H54 (cell line): ENCODE results near the gene PPP6R1.

Source experiments
- DNase-seq: peaks from one replicate; pipeline ENCODE4 v3.0.0; 2011; ENCODE audit warnings: low spot score, mixed read lengths; ENCODE audit not compliant: insufficient read length
- FAIRE-seq: peaks from 3 replicates; lab custom pipeline; 2011; peaks lifted over from hg19 to GRCh38; lab: Jason Lieb, UNC
- POLR2A ChIP-seq: IDR thresholded peaks from 2 replicates; pipeline ENCODE4 v1.6.1; 2011; ENCODE audit warnings: low read depth, mild to moderate bottlenecking, low read length

PPP6R1 gene

DNA sequence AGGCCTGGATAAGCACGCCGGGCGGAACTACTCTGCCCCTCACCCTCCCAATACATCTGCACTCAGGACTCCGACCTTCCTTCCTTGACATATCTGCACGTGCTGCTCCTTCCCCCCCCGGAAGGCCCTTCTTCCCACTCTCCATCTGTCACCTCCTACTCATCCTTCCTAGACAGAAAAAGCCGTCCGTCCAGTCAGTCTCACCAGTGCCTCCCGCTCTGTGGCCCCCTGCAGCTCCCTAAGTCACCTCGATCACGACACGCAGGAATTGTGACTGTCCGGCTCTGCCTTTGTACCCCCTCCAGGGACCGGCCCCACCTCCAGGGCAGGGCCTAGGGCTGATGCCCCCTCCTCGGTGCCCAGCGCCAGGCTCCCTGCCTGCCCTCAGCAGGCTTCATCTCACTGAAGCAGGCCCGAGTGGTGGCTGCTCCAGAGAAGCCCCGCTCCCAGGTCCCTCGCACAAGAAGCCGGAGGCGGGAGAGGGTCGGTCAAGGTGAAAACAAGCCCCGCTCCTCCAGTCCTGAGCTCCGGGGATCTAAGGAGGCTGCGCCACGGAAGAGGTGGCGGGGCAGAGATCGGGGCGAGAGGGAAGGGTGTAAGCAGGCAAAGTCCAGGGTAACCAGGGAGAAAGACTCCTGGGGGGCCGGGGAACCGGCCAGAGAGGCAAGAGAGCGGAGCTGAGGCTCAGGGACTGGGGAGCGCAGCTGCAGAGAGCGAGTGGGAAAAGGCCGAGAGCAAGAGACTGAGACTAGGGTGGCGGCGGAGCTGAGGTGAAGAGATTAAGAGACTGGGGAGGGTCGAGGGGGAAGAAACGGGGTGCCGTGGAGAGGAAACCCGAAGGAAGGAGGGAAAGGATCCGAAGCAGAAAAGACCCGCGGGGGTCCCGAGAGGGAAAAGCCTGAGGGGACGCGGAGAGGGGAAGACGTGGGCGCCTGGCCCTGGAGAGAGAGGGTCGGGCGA is 1.1 kb downstream of the PPP6R1 start:
- peak; percentile 66 for DNase-seq
- no peak for FAIRE-seq
- TF ChIP-seq POLR2A: no peak

DNA sequence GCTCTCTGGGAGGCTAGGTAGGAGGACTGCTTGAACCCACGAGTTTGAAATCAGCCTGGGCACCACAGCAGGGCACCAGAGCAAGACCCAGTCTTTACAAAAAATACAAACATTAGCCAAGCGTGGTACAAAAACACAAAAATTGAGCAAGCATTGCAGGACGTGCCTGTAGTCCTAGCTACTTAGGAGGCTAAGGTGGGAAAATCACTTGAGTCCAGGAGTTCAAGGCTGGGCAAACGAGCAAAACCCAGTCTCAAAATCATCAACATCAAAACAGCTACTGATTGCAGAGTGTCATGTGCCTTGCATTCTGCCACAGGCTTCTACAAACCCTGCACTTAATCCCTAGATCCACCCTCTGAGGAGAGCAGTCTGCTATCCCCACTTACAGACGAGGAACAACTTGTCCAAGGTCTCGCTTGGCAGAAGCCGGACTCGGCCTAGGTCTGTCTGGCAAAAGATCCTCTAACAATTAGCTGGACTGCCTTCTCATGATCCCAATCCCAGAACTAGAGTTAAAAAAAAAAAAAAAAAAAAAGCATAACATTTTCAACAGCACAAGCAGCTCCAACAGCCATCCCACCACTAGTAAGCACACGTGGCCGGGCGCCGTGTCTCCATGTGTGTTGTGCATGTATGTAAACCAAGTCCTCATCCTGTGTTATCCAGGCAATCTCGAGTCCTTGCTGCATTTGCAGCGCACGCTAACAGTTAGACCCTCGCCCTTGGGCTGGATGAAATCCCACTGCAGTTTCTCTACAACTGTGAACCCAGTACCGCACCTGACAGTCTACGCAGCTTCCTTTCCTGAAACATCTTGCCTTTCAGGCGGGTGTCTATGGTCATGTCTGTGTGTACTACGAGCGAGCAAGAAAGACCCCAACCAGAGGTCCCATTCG is 2.0 kb downstream of the PPP6R1 start:
- no peak for TF ChIP-seq POLR2A
- FAIRE-seq (no peak), DNase-seq (no peak)

DNA sequence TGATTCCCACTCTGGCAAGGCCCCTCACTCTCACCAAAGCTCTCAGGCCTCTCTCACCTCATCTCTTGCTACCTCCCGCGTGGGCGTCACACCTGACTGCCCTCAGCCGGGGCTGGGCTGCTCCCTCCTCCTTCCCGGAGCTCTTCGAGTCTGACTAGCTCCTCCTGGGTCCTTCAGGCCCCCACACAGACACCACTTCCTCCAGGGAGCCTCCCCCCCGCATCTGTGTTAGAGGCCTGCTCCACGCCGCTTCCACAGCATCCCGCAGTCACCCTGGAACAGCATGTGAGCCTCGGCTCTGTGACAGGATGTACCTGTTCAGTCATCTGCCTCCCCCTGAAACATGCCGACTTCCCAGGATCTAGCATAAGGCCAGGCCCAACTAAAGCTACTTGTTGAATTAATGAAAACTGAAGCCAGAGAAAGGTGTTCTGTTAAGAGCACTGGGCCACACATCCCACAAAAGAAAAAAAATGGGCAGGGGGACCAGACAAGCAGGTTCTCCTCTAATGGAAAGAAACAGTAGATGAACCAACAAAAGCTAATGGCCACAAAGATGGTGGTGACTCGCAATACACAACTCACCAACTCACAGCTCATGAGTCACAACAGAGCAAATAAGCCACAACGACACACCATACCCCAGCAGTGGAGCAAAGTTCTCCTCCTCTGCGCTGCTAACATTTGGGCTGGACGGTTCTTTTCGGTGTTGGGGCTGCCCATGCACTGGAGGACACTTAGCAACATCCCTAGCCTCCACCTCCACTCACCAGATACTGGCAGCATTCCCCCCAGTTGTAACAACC is 3.0 kb downstream of the PPP6R1 start:
- TF ChIP-seq POLR2A: no peak
- DNase-seq: peak; percentile 97
- FAIRE-seq: no peak

DNA sequence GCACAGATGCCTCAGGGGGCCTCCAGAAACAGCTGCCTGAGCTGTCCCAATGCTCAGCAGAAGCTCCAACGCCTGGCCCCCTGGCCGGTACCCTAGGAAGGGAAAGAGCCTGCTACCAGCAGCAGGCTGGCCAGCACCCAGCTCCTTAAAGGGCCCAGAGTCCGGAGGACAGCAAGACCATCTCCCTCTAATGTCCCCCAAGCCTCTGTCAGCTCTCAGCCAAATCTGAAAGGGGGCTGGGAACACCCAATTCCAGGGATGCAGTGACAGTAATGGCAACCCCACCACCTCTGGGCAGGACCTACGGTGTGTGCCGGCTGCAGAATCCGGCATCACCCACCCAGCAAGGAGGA is 4.2 kb downstream of the PPP6R1 start:
- FAIRE-seq (no peak), DNase-seq (no peak)
- TF ChIP-seq POLR2A: no peak

DNA sequence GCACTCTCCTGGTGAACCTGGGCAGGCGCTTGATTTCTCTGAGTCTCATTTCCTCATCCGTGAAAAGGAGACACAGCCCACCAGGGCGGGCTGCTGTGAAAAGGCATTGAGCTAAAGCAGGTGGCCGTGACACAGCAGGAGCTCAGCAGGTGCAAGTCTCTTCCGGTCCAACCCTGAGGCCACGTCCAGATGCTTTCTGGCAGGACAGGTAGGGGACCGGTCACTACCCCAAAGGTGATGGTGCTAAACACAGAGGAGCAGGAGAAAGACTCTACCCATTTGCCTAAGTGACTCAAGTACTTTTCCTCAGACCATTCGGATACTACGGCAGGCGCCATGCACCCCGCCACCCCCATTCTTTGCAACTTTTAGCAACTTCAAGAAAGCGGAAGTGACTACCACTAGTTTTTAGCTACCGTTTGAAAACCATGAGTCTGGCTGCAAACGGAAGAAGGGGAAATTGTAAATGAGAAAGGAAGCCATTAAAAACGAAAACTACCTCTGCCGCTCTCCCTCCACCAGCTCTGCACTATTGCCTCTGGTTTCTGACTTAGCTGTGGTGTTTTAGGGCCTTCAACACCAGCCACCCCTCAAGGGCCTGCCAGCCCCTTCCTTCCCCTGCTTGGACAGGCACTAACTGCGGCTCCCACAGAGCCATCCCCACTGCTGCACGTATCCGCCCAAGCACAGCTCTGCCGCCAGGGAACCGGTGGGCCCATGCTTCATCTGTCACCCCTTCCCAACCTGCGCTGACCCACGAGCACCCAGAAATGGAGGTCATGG is 4.8 kb downstream of the PPP6R1 start:
- FAIRE-seq: no peak
- no peak for DNase-seq

DNA sequence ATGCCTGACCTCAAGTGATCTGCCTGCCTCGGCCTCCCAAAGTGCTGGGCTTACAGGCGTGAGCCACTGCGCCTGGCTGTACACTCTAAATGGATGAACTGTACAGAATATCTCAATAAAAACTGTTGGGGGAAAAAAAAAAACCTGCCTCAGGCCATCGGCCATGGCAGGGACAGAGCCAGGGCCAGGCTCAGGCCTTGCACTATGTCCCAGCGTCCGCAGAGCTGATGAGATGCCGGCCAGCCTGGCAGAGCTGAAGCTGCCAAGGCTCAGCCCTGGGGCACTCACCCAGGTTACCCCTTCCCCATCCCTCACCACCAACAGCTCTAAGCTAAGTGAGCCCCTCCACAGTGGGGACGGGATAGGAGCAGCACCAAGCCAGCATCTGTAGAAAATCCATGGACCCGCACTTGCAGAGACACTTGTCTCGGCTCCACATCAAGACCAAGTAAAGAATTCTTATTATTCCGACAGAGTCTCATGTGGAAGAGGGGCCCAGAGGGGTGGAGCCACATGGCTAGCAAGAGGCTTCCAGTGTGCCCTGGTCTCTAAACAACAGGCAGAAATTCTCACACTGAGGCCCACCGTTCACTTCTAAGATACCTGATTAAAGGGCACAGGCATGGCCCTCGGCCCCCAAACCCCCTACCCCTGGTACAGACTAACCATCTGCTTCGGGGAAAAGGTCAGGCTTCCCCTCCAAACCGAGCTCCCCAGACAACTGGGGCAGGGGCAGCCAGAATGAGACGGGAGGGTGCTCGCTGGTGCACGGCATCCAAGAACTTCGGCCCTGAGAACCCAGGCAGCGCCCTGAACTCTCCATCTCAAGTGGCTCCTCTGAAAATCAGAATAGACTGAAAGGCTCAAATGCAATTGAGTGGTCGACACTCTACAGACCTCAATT is 5.8 kb downstream of the PPP6R1 start:
- TF ChIP-seq POLR2A: no peak
- DNase-seq: no peak
- FAIRE-seq: no peak

More for the DNA sequence above, 4.8 kb downstream of the PPP6R1 start:
- TF ChIP-seq POLR2A: no peak

DNA sequence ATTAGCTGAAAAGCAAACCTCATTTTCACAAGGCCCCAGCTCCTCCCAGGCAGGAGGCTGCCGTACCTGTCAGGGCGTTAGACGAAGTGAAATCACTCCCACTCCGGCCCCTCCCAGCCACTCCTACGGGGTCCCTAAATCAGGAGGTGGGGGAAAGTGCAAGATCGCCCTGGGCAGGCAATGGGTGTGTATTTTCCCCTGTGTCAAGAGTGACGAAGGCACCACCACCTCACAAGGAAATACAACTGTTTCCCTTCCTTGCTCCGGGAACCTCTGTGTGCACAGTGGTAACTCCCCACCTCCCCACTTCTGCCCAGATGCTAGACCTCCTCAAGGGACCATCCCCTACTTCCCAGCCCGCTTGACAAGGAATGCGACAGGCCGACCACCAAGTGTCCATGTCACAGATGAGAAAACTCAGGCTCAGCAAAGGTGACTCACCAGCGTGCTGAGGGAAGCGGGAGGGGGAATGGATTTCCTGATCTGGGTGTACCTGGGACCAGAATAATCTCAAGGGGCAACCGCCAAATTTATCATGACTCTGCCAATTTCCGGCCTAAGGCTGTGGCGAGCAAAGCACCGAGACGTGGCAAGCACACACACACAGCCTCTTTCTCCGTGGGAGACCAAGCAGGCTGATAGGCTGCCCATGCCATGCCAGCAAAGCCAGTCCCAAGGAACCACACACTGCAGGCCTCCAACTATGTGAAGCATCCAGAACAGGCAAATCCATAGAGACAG is 7.3 kb downstream of the PPP6R1 start:
- no peak for FAIRE-seq
- DNase-seq: peak; percentile 82
- no peak for TF ChIP-seq POLR2A

DNA sequence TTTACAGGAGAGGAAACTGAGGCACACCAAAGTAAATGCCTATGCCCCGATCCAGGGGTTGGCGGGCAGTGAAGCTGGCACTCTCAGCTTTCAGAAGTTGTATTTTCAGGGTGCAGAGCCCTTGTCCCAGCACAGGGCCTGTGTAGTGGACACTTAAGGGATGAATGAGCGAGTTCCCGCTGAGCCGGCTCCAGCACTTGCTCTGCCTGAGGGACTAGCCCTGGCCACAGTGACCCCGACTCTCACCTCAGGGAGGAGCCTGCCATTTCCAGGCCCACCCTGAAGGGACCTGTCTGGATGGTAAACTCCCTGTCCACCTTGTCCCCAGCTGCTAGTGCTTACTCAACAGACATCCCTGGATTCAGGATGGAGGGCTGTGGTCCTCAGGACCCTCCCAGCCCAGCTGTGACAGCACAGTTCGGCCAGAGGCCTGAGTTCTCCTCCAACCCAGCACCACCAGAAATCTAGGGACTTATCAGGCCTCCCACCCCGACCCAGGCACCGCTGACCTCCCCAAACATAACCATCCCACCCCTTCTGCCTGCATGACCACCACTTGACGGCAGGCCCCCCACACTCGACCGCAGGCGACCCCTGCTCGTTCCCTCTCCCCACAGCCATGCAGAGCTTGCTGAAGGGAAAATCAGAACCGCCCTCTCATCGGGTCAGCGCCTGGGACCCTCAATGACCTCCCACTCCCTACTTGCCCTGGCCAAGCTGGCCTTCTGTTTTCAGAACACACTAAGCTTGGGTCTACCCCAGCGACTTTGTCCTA is 8.4 kb downstream of the PPP6R1 start:
- TF ChIP-seq POLR2A: no peak
- no peak for FAIRE-seq

DNA sequence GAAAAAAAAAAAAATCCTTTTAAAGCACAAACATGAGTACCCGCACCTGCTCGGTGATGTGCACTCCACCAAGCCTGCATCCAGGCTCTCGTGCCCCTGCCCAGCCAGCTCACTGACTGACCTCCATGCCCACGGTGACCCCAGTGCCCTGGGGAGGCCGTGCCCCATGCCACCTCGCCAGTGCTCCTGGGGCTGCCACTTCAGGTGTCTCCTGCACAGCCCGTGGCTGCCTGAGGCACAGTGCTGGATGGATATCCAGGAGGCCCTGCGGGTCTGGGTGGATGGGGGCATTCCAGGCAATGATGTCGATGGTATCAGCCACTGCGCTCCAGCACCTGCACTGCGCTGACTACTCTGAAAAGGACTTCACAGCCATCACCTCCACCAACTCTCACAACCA is 9.0 kb downstream of the PPP6R1 start:
- no peak for TF ChIP-seq POLR2A
- FAIRE-seq (no peak), DNase-seq (no peak)

More for the DNA sequence above, 8.4 kb downstream of the PPP6R1 start:
- no peak for DNase-seq

DNA sequence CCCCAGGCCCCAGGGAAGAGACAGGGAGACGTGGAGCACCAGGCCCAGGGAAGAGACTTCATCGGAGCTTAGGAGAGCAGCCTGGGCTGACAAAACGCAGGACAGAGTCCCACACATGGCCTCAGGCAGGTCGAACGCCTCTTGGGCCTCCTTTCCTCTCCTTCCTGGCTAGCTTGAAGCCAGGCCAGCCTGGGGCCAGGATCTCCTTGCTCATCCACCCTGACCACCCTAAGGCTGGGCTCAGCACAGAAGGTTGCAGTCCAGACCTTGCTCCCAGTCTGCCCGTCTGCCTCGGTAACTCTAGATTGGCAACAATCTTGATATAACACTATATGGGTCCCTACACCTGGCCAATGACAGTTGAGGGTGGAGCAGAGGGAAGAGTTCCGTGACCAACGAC is 10.1 kb downstream of the PPP6R1 start:
- no peak for FAIRE-seq
- no peak for DNase-seq
- TF ChIP-seq POLR2A: no peak

DNA sequence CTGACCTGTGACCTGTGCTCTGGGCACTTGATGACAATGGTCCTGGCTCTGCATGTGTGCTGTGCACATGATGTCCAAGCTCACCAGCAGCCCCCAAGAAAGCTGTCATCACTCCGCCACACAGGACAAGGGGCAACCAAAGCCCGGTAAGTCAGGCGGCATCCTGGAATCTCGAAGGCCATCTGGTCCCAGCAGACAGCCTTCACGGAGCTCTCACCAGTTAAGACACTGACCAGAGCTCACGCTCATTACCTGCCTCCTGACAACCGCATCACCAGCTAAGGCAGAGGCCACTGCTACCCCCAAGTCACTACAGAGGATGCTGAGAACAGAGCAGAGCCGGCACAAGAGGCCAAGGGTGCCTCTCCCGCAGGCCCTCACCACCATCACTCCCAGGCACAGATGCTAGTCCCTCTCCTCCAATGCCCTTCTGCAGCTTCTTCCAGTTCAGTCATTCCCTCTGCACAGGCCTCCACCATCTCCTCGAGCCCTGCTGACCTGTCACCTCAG is 10.6 kb downstream of the PPP6R1 start:
- TF ChIP-seq POLR2A: no peak
- DNase-seq (no peak), FAIRE-seq (no peak)
